Stimulated activated naive CD8-positive, alpha-beta T cell treated with anti-CD3 and anti-CD28 coated beads, Interleukin-15, Interleukin-2, amounts not matched to agents 100 ng/mL and 50 ng/mL, for 24 hours (primary cell): Measurements from ENCODE around the gene TEX26.

Source experiments
- H3K27ac Mint-ChIP-seq: one replicate; pipeline ENCODE4 v1.8.0; 2021; ENCODE audit warnings: mild to moderate bottlenecking, mixed read lengths
- H3K27me3 Mint-ChIP-seq: one replicate; pipeline ENCODE4 v1.8.0; 2021; ENCODE audit warnings: mixed read lengths
- H3K36me3 Mint-ChIP-seq: one replicate; pipeline ENCODE4 v1.8.0; 2021; ENCODE audit warnings: low read depth, mixed read lengths
- H3K4me1 Mint-ChIP-seq: one replicate; pipeline ENCODE4 v1.8.0; 2021; ENCODE audit warnings: low read depth, mixed read lengths
- H3K4me3 Mint-ChIP-seq: one replicate; pipeline ENCODE4 v1.8.0; 2021; ENCODE audit warnings: mild to moderate bottlenecking, mixed read lengths
- H3K9me3 Mint-ChIP-seq: one replicate; pipeline ENCODE4 v1.8.0; 2021; ENCODE audit warnings: mixed read lengths

TEX26 gene

GRCh38 chr13:31008400-31009115 lies 76.1 kb downstream of the TEX26 start:
- no peaks in the 10 kb centered on the region for H3K9me3 Mint-ChIP-seq
- H3K27me3 Mint-ChIP-seq, result peaks cover 30% of the 10 kb centered on the region
- H3K4me1 Mint-ChIP-seq, result peaks cover 4% of the 10 kb centered on the region
- H3K4me3 Mint-ChIP-seq, result no peak overlapping the region
- no peak overlapping the region for H3K27ac Mint-ChIP-seq
- no peaks in the 10 kb centered on the region for H3K36me3 Mint-ChIP-seq

- no peak overlapping the region for H3K4me3 Mint-ChIP-seq
These were observed 76.7 kb downstream of the TEX26 start for GRCh38 chr13:31009166-31009565.

GRCh38 chr13:31010296-31010695 lies 77.8 kb downstream of the TEX26 start:
- H3K9me3 Mint-ChIP-seq, result no peaks in the 10 kb centered on the region
- H3K4me1 Mint-ChIP-seq, result peaks cover 4% of the 10 kb centered on the region
- no peak overlapping the region for H3K4me3 Mint-ChIP-seq
- H3K27ac Mint-ChIP-seq, result no peak overlapping the region
- H3K27me3 Mint-ChIP-seq, result peaks cover 47% of the 10 kb centered on the region
- H3K36me3 Mint-ChIP-seq, result no peaks in the 10 kb centered on the region

More at GRCh38 chr13:31009166-31009565, 76.7 kb downstream of the TEX26 start:
- Mint-ChIP-seq H3K4me1 (peaks cover 4% of the 10 kb centered on the region), H3K27me3 (peaks cover 36% of the 10 kb centered on the region), H3K9me3 (no peaks in the 10 kb centered on the region), H3K27ac (no peak overlapping the region), H3K36me3 (no peaks in the 10 kb centered on the region)

- Mint-ChIP-seq H3K4me3 (no peak overlapping the region), H3K4me1 (peaks cover 4% of the 10 kb centered on the region), H3K27ac (no peak overlapping the region), H3K36me3 (no peaks in the 10 kb centered on the region), H3K9me3 (no peaks in the 10 kb centered on the region), H3K27me3 (peaks cover 47% of the 10 kb centered on the region)
These were observed 78.9 kb downstream of the TEX26 start for GRCh38 chr13:31011193-31011860.

GRCh38 chr13:31011901-31012654 lies 79.6 kb downstream of the TEX26 start:
- H3K27me3 Mint-ChIP-seq, result peaks cover 50% of the 10 kb centered on the region
- H3K9me3 Mint-ChIP-seq, result no peaks in the 10 kb centered on the region
- H3K27ac Mint-ChIP-seq, result no peak overlapping the region
- H3K36me3 Mint-ChIP-seq, result no peaks in the 10 kb centered on the region
- H3K4me3 Mint-ChIP-seq, result no peak overlapping the region
- peaks cover 4% of the 10 kb centered on the region for H3K4me1 Mint-ChIP-seq

GRCh38 chr13:31012655-31013024 lies 80.2 kb downstream of the TEX26 start:
- Mint-ChIP-seq H3K4me3 (no peak overlapping the region), H3K9me3 (no peaks in the 10 kb centered on the region), H3K27me3 (peaks cover 53% of the 10 kb centered on the region), H3K4me1 (peaks cover 4% of the 10 kb centered on the region), H3K36me3 (no peaks in the 10 kb centered on the region), H3K27ac (no peak overlapping the region)

GRCh38 chr13:31014456-31014855 lies 82.0 kb downstream of the TEX26 start:
- Mint-ChIP-seq H3K27ac (no peak overlapping the region), H3K4me1 (peaks cover 4% of the 10 kb centered on the region), H3K4me3 (no peak overlapping the region), H3K9me3 (no peaks in the 10 kb centered on the region), H3K36me3 (no peaks in the 10 kb centered on the region), H3K27me3 (peaks cover 66% of the 10 kb centered on the region)

GRCh38 chr13:31015199-31015598 lies 82.7 kb downstream of the TEX26 start:
- no peak overlapping the region for H3K4me3 Mint-ChIP-seq
- H3K36me3 Mint-ChIP-seq, result no peaks in the 10 kb centered on the region
- peaks cover 62% of the 10 kb centered on the region for H3K27me3 Mint-ChIP-seq
- no peaks in the 10 kb centered on the region for H3K9me3 Mint-ChIP-seq
- no peak overlapping the region for H3K27ac Mint-ChIP-seq
- peaks cover 4% of the 10 kb centered on the region for H3K4me1 Mint-ChIP-seq

- H3K4me1 Mint-ChIP-seq, result no peaks in the 10 kb centered on the region
- H3K9me3 Mint-ChIP-seq, result no peaks in the 10 kb centered on the region
- H3K27ac Mint-ChIP-seq, result no peak overlapping the region
- H3K27me3 Mint-ChIP-seq, result peaks cover 62% of the 10 kb centered on the region
- no peaks in the 10 kb centered on the region for H3K36me3 Mint-ChIP-seq
- no peak overlapping the region for H3K4me3 Mint-ChIP-seq
These were observed 84.2 kb downstream of the TEX26 start for GRCh38 chr13:31016342-31017325.

- Mint-ChIP-seq H3K27ac (no peak overlapping the region), H3K9me3 (no peaks in the 10 kb centered on the region), H3K4me1 (no peaks in the 10 kb centered on the region), H3K36me3 (no peaks in the 10 kb centered on the region), H3K4me3 (no peak overlapping the region), H3K27me3 (peaks cover 67% of the 10 kb centered on the region)
These were observed 86.1 kb downstream of the TEX26 start for GRCh38 chr13:31018511-31018910.

- H3K4me1 Mint-ChIP-seq, result no peaks in the 10 kb centered on the region
- no peaks in the 10 kb centered on the region for H3K9me3 Mint-ChIP-seq
- no peak overlapping the region for H3K4me3 Mint-ChIP-seq
- H3K27ac Mint-ChIP-seq, result no peak overlapping the region
- peaks cover 49% of the 10 kb centered on the region for H3K27me3 Mint-ChIP-seq
- no peaks in the 10 kb centered on the region for H3K36me3 Mint-ChIP-seq
These were observed 88.5 kb downstream of the TEX26 start for GRCh38 chr13:31020996-31021395.

- H3K9me3 Mint-ChIP-seq, result no peaks in the 10 kb centered on the region
- H3K4me3 Mint-ChIP-seq, result no peak overlapping the region
- no peaks in the 10 kb centered on the region for H3K4me1 Mint-ChIP-seq
- peaks cover 42% of the 10 kb centered on the region for H3K27me3 Mint-ChIP-seq
- no peaks in the 10 kb centered on the region for H3K36me3 Mint-ChIP-seq
- no peak overlapping the region for H3K27ac Mint-ChIP-seq
These were observed 89.9 kb downstream of the TEX26 start for GRCh38 chr13:31022288-31022895.

GRCh38 chr13:31022928-31023530 lies 90.6 kb downstream of the TEX26 start:
- H3K9me3 Mint-ChIP-seq, result no peaks in the 10 kb centered on the region
- H3K36me3 Mint-ChIP-seq, result no peaks in the 10 kb centered on the region

More at GRCh38 chr13:31022928-31023530, 90.6 kb downstream of the TEX26 start:
- peaks cover 41% of the 10 kb centered on the region for H3K27me3 Mint-ChIP-seq
- H3K4me3 Mint-ChIP-seq, result no peak overlapping the region
- no peak overlapping the region for H3K27ac Mint-ChIP-seq
- no peaks in the 10 kb centered on the region for H3K4me1 Mint-ChIP-seq
